PC-3 (cell line): Measurements from ENCODE around the gene ACOT11.

Experiments
- CTCF ChIP-seq: fragments of 300-600 bp; sonication (generic); conservative IDR thresholded peaks from 2 replicates; pipeline ENCODE4 v1.5.1; 2017; ENCODE audit warnings: antibody characterized with exemption, low read depth, mild to moderate bottlenecking, low read length
- EZH2 ChIP-seq: fragments of 300-600 bp; sonication (generic); IDR thresholded peaks from one replicate; pipeline ENCODE4 v1.6.1; 2017; ENCODE audit warnings: antibody characterized with exemption, mild to moderate bottlenecking, low read length; ENCODE audit not compliant: unreplicated experiment
- EZH2phosphoT487 ChIP-seq: fragments of 300-600 bp; sonication (generic); IDR thresholded peaks from 2 replicates; pipeline ENCODE4 v1.6.1; 2018; ENCODE audit warnings: mild to moderate bottlenecking, antibody characterized with exemption, low read length, borderline replicate concordance

GRCh38 chr1:54520631-54521321 is 27.3 kb upstream of the ACOT11 start:
- TF ChIP-seq EZH2: no peak
- TF ChIP-seq CTCF: no peak
- TF ChIP-seq EZH2phosphoT487: no peak
